ENCODE measurements around the gene BAIAP2L1.
"Not testable (repeated sequence)": the region's sequence is repeated elsewhere in the genome, so short reads cannot be mapped to it uniquely, and the experiment has no call there.

BAIAP2L1 gene

GRCh38 chr7:98324782-98325181 is 76.1 kb downstream of the BAIAP2L1 start:
- DNase-seq (ENCODE audit: extremely low read depth in 1 of 2, low read depth in 1 of 2): no peak

GRCh38 chr7:98323597-98324322 is 77.1 kb downstream of the BAIAP2L1 start:
- DNase-seq (ENCODE audit: extremely low read depth in 1 of 2, low read depth in 1 of 2): no peak

- no peak for DNase-seq (ENCODE audit: extremely low read depth in 1 of 2, low read depth in 1 of 2)
Observed at GRCh38 chr7:98322331-98323270, 78.3 kb downstream of the BAIAP2L1 start.

GRCh38 chr7:98321301-98321700 is 79.6 kb downstream of the BAIAP2L1 start:
- DNase-seq (ENCODE audit: extremely low read depth in 1 of 2, low read depth in 1 of 2): no peak

GRCh38 chr7:98319176-98319575 is 81.7 kb downstream of the BAIAP2L1 start:
- DNase-seq (ENCODE audit: extremely low read depth in 1 of 2, low read depth in 1 of 2): no peak

- no peak for DNase-seq (ENCODE audit: extremely low read depth in 1 of 2, low read depth in 1 of 2)
Observed at GRCh38 chr7:98317366-98318040, 83.4 kb downstream of the BAIAP2L1 start.

- not testable (repeated sequence) for DNase-seq (ENCODE audit: extremely low read depth in 1 of 2, low read depth in 1 of 2)
Observed at GRCh38 chr7:98315994-98316527, 84.8 kb downstream of the BAIAP2L1 start.

GRCh38 chr7:98315318-98315993 is 85.4 kb downstream of the BAIAP2L1 start:
- no peak for DNase-seq (ENCODE audit: extremely low read depth in 1 of 2, low read depth in 1 of 2)

GRCh38 chr7:98314469-98314868 is 86.4 kb downstream of the BAIAP2L1 start:
- no peak for DNase-seq (ENCODE audit: extremely low read depth in 1 of 2, low read depth in 1 of 2)

- DNase-seq (ENCODE audit: extremely low read depth in 1 of 2, low read depth in 1 of 2): no peak
Observed at GRCh38 chr7:98312201-98312600, 88.7 kb downstream of the BAIAP2L1 start.

- DNase-seq (ENCODE audit: extremely low read depth in 1 of 2, low read depth in 1 of 2): no peak
Observed at GRCh38 chr7:98309566-98309965, 91.3 kb downstream of the BAIAP2L1 start.

GRCh38 chr7:98307971-98308466 is 92.9 kb downstream of the BAIAP2L1 start:
- DNase-seq (ENCODE audit: extremely low read depth in 1 of 2, low read depth in 1 of 2): no peak

- no peak for DNase-seq (ENCODE audit: extremely low read depth in 1 of 2, low read depth in 1 of 2)
Observed at GRCh38 chr7:98305951-98306535, 94.8 kb downstream of the BAIAP2L1 start.

GRCh38 chr7:98303906-98304305 is 97.0 kb downstream of the BAIAP2L1 start:
- DNase-seq (ENCODE audit: extremely low read depth in 1 of 2, low read depth in 1 of 2): no peak

GRCh38 chr7:98303176-98303865 is 97.6 kb downstream of the BAIAP2L1 start:
- DNase-seq (ENCODE audit: extremely low read depth in 1 of 2, low read depth in 1 of 2): no peak

- DNase-seq (ENCODE audit: extremely low read depth in 1 of 2, low read depth in 1 of 2): no peak
Observed at GRCh38 chr7:98301693-98302470, 99.0 kb downstream of the BAIAP2L1 start.

GRCh38 chr7:98300595-98301372 is 100.1 kb downstream of the BAIAP2L1 start:
- no peak for DNase-seq (ENCODE audit: extremely low read depth in 1 of 2, low read depth in 1 of 2)

Data from activated CD8-positive, alpha-beta memory T cell treated with anti-CD3 and anti-CD28 coated beads for 1 hour (primary cell).